ENCODE data around the gene NLRC4. TPM values are rescaled to one million over a fixed set of nuclear protein-coding genes. Genes with fewer than 3 reads are reported as not detected.
"Not testable (repeated sequence)": the region's sequence is repeated elsewhere in the genome, so short reads cannot be mapped to it uniquely, and the experiment has no call there.

The NLRC4 gene, protein sequence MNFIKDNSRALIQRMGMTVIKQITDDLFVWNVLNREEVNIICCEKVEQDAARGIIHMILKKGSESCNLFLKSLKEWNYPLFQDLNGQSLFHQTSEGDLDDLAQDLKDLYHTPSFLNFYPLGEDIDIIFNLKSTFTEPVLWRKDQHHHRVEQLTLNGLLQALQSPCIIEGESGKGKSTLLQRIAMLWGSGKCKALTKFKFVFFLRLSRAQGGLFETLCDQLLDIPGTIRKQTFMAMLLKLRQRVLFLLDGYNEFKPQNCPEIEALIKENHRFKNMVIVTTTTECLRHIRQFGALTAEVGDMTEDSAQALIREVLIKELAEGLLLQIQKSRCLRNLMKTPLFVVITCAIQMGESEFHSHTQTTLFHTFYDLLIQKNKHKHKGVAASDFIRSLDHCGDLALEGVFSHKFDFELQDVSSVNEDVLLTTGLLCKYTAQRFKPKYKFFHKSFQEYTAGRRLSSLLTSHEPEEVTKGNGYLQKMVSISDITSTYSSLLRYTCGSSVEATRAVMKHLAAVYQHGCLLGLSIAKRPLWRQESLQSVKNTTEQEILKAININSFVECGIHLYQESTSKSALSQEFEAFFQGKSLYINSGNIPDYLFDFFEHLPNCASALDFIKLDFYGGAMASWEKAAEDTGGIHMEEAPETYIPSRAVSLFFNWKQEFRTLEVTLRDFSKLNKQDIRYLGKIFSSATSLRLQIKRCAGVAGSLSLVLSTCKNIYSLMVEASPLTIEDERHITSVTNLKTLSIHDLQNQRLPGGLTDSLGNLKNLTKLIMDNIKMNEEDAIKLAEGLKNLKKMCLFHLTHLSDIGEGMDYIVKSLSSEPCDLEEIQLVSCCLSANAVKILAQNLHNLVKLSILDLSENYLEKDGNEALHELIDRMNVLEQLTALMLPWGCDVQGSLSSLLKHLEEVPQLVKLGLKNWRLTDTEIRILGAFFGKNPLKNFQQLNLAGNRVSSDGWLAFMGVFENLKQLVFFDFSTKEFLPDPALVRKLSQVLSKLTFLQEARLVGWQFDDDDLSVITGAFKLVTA
- 0.10 TPM in 1 of 2 replicates, not detected in the other for total RNA-seq (2014; rRNA removed; shearing (Covaris generic))

DNA sequence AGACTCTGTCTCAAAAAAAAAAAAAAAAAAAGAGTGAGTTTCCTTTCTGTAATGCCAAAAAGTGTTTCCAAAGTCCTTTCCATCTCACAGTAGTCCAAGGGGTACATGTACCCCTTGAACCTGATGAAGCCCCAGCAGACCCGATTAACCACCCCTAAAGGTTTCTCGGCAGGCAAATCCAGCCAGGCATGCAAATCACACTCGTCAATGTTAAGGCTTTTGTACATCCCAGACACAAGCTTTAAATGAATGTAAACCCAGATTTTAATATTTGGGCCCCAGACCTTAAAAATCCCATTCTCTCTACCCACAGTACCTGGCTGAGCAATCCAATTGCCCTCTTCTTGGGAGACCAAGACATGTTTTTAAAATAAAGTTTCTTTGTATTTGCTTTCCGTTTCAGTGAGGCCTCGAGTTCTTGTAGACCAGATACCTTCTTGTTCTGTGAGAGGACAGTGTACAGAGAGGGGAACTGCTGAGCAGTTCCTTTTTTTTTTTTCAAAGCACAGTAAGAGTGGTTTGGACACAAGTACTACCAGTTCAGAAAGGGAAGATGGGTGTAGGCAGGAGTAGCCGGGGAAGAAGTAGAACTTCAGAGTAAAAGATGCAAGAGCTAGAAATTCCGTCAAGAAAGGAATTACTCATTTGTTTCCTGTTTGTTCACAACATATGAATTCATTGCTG, at the start of gene NLRC4:
Gene NLRC4, minus strand, starts transcription at position 465 of the 684 bp plus-strand sequence. CDS start 8,111 bp downstream, outside the sequence.
- DNase-seq, result no peak
- Histone ChIP-seq H3K27me3 (ENCODE audit: control insufficient read depth, insufficient read depth, low read length) (peaks cover 1% of the 10 kb centered on the region; the same call in 1 of the 2 replicates), H3K4me3 (ENCODE audit: insufficient read depth, low read depth, low read length) (no peak within 1 kb of the TSS), H3K36me3 (replicated peaks; ENCODE audit: control insufficient read depth, insufficient read depth, low read length) (no peaks in the 10 kb centered on the region)

- Histone ChIP-seq H3K4me3 (ENCODE audit: insufficient read depth, low read depth, low read length) (no peak overlapping the region), H3K27me3 (ENCODE audit: control insufficient read depth, insufficient read depth, low read length) (no peaks in the 10 kb centered on the region), H3K36me3 (replicated peaks; ENCODE audit: control insufficient read depth, insufficient read depth, low read length) (no peaks in the 10 kb centered on the region)
- no peak for DNase-seq
Measured at GRCh38 chr2:32310577-32310976, 45.9 kb upstream of the NLRC4 start.

DNA sequence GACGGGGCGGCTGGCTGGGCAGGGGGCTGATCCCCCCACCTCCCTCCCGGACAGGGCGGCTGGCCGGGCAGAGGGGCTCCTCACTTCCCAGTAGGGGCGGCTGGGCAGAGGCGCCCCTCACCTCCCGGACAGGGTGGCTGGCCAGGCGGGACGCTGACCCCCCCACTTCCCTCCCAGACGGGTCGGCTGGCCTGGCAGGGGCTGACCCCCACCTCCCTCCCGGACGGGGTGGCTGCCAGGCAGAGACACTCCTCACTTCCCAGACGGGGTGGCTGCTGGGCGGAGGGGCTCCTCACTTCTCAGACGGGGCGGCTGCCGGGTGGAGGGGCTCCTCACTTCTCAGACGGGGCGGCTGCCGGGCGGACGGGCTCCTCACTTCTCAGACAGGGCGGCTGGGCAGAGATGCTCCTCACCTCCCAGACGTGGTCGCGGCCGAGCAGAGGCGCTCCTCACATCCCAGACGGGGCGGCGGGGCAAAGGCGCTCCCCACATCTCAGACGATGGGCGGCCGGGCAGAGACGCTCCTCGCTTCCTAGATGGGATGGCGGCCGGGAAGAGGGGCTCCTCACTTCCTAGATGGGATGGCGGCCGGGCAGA, 29.4 kb upstream of the NLRC4 start:
- H3K4me3 ChIP-seq (ENCODE audit: insufficient read depth, low read depth, low read length); H3K36me3 ChIP-seq (replicated peaks; ENCODE audit: control insufficient read depth, insufficient read depth, low read length); DNase-seq; H3K27me3 ChIP-seq (ENCODE audit: control insufficient read depth, insufficient read depth, low read length): not testable (repeated sequence)

- not testable (repeated sequence) for DNase-seq; H3K4me3 ChIP-seq (ENCODE audit: insufficient read depth, low read depth, low read length); H3K36me3 ChIP-seq (replicated peaks; ENCODE audit: control insufficient read depth, insufficient read depth, low read length); H3K27me3 ChIP-seq (ENCODE audit: control insufficient read depth, insufficient read depth, low read length)
Measured at GRCh38 chr2:32293493-32293892, 28.8 kb upstream of the NLRC4 start.

DNA sequence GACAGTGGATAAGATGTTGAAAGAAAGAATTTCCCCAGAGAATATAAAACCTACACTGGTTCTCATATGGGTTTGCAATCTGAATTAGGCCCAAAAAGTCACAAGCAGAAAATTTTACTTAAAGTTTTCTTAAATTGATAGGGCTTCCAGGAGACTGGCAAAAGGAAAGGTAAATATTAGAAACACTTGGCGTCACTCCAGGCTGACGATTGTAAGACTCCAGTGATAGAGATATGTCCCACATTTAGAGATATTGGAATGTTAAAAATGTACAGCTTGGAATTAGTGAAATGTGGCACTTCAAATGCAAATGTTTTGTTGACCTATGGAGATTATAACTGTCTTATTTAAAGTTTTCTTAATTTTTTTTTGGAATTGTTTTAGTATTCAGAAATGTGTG, 27.1 kb upstream of the NLRC4 start:
- Histone ChIP-seq H3K27me3 (ENCODE audit: control insufficient read depth, insufficient read depth, low read length) (no peaks in the 10 kb centered on the region), H3K4me3 (ENCODE audit: insufficient read depth, low read depth, low read length) (no peak overlapping the region), H3K36me3 (replicated peaks; ENCODE audit: control insufficient read depth, insufficient read depth, low read length) (peaks cover 6% of the 10 kb centered on the region)
- DNase-seq, result no peak

GRCh38 chr2:32290000-32290339, 25.3 kb upstream of the NLRC4 start:
- DNase-seq, result no peak
- Histone ChIP-seq H3K36me3 (replicated peaks; ENCODE audit: control insufficient read depth, insufficient read depth, low read length) (peaks cover 1% of the 10 kb centered on the region; the same call in 1 of the 2 replicates), H3K27me3 (ENCODE audit: control insufficient read depth, insufficient read depth, low read length) (no peaks in the 10 kb centered on the region)

GRCh38 chr2:32289165-32289999, 24.7 kb upstream of the NLRC4 start:
- no peak for DNase-seq
- Histone ChIP-seq H3K27me3 (ENCODE audit: control insufficient read depth, insufficient read depth, low read length) (no peaks in the 10 kb centered on the region), H3K4me3 (ENCODE audit: insufficient read depth, low read depth, low read length) (no peak overlapping the region), H3K36me3 (replicated peaks; ENCODE audit: control insufficient read depth, insufficient read depth, low read length) (peaks cover 1% of the 10 kb centered on the region; the same call in 1 of the 2 replicates)

More at GRCh38 chr2:32290000-32290339, 25.3 kb upstream of the NLRC4 start:
- no peak overlapping the region for H3K4me3 ChIP-seq (ENCODE audit: insufficient read depth, low read depth, low read length)

DNA sequence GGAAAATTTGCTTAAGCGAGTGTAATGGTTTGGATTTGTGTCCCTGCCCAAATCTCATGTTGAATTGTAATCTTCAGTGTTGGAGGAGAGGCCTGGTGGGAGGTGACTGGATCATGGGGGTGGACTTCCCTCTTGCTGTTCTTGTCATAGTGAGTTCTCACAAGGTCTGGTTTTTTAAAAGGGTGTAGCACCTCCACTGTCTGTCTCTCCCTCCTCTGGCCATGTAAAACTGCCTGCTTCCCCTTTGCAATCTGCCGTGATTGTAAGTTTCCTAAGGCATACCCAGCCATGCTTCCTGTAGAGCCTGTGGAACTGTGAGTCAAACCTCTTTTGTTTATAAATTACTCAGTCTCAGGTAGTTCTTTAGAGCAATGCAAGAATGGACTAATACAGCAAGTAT, 19.6 kb upstream of the NLRC4 start:
- no peaks in the 10 kb centered on the region for H3K36me3 ChIP-seq (replicated peaks; ENCODE audit: control insufficient read depth, insufficient read depth, low read length)
- DNase-seq, result no peak
- no peaks in the 10 kb centered on the region for H3K27me3 ChIP-seq (ENCODE audit: control insufficient read depth, insufficient read depth, low read length)
- H3K4me3 ChIP-seq (ENCODE audit: insufficient read depth, low read depth, low read length), result no peak overlapping the region

GRCh38 chr2:32278478-32278853, 13.8 kb upstream of the NLRC4 start:
- DNase-seq, result no peak
- Histone ChIP-seq H3K27me3 (ENCODE audit: control insufficient read depth, insufficient read depth, low read length) (no peaks in the 10 kb centered on the region), H3K4me3 (ENCODE audit: insufficient read depth, low read depth, low read length) (peak overlapping the region; percentile 82), H3K36me3 (replicated peaks; ENCODE audit: control insufficient read depth, insufficient read depth, low read length) (no peaks in the 10 kb centered on the region)

- DNase-seq, result peak; percentile 96
- H3K27me3 ChIP-seq (ENCODE audit: control insufficient read depth, insufficient read depth, low read length), result no peaks in the 10 kb centered on the region
- H3K36me3 ChIP-seq (replicated peaks; ENCODE audit: control insufficient read depth, insufficient read depth, low read length), result no peaks in the 10 kb centered on the region
- H3K4me3 ChIP-seq (ENCODE audit: insufficient read depth, low read depth, low read length), result peak within 1 kb of the TSS; percentile 82
Measured at GRCh38 chr2:32277674-32278477, 13.2 kb upstream of the NLRC4 start, which contains the start of gene YIPF4. Gene YIPF4 (plus strand): TSS chr2:32277904. CDS start chr2:32278156, 252 bp downstream.

GRCh38 chr2:32277363-32277673, 12.6 kb upstream of the NLRC4 start:
- Histone ChIP-seq H3K4me3 (ENCODE audit: insufficient read depth, low read depth, low read length) (peak overlapping the region; percentile 82), H3K27me3 (ENCODE audit: control insufficient read depth, insufficient read depth, low read length) (no peaks in the 10 kb centered on the region), H3K36me3 (replicated peaks; ENCODE audit: control insufficient read depth, insufficient read depth, low read length) (no peaks in the 10 kb centered on the region)
- no peak for DNase-seq

- not testable (repeated sequence) for H3K4me3 ChIP-seq (ENCODE audit: insufficient read depth, low read depth, low read length); H3K36me3 ChIP-seq (replicated peaks; ENCODE audit: control insufficient read depth, insufficient read depth, low read length); H3K27me3 ChIP-seq (ENCODE audit: control insufficient read depth, insufficient read depth, low read length); DNase-seq
Measured at GRCh38 chr2:32275790-32276189, 11.1 kb upstream of the NLRC4 start.

GRCh38 chr2:32274289-32274688, 9.6 kb upstream of the NLRC4 start:
- Histone ChIP-seq H3K4me3 (ENCODE audit: insufficient read depth, low read depth, low read length) (no peak overlapping the region), H3K27me3 (ENCODE audit: control insufficient read depth, insufficient read depth, low read length) (no peaks in the 10 kb centered on the region), H3K36me3 (replicated peaks; ENCODE audit: control insufficient read depth, insufficient read depth, low read length) (no peaks in the 10 kb centered on the region)
- no peak for DNase-seq
